Neutrophil (primary cell): Measurements from ENCODE around the gene SPATA6.

Experiments
- H3K27ac ChIP-seq: fragments of 200-600 bp; sonication (generic); 2 replicates; pipeline ENCODE4 v1.5.1; 2016; ENCODE audit warnings: mild to moderate bottlenecking, moderate library complexity
- H3K27me3 ChIP-seq: fragments of 200-600 bp; sonication (generic); 2 replicates; pipeline ENCODE4 v1.6.0; 2016; ENCODE audit warnings: mild to moderate bottlenecking
- H3K36me3 ChIP-seq: fragments of 200-600 bp; sonication (generic); 2 replicates; pipeline ENCODE4 v1.5.1; 2017
- H3K4me1 ChIP-seq, 2 experiments: fragments of 200-600 bp in 1 of 2; sonication (generic) in 1 of 2; 1 replicate in 1 of 2; 2 replicates in 1 of 2; pipeline versions ENCODE4 v1.5.1 to v1.6.1; 2013 to 2016; ENCODE audit warnings: low read depth in 1 of 2, low read length in 1 of 2, mild to moderate bottlenecking in 1 of 2, moderate library complexity in 1 of 2; ENCODE audit not compliant: control insufficient read depth in 1 of 2, insufficient read depth in 1 of 2
- H3K4me3 ChIP-seq, 2 experiments: fragments of 200-600 bp in 1 of 2; sonication (generic) in 1 of 2; 1 replicate in 1 of 2; 2 replicates in 1 of 2; pipeline ENCODE4 v1.5.1; 2013 to 2016; ENCODE audit warnings: low read depth in 1 of 2, low read length in 1 of 2, mild to moderate bottlenecking in 1 of 2, moderate library complexity in 1 of 2
- H3K9me3 ChIP-seq: fragments of 200-600 bp; sonication (generic); 2 replicates; pipeline ENCODE4 v1.5.1; 2016
- CTCF ChIP-seq: fragments of 200-600 bp; sonication (generic); IDR thresholded peaks from 2 replicates; pipeline ENCODE4 v1.5.1; 2016; ENCODE audit warnings: antibody characterized with exemption

The SPATA6 gene

DNA sequence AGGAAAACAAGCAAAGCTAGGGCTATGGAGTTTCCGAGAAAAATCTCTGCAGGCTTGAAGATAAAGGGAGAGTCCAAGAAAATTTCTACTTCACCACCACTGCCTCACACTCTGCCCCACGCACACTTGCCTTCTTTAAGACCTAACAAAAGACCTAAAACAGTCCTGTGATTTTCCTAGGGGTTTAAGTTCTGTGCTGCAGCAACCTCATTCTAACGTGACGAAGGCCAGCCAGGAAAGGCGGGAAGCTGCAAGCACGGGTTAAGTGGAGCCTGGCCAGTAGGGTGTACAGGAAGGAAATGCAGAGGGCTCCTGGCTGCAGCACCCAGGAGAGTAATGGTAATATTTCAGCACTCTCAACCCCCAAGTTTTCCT, 1.5 kb downstream of the SPATA6 start:
- Histone ChIP-seq H3K27me3 (peaks cover 22% of the 10 kb centered on the region), H3K4me1 (peaks cover 29 to 30% of the 10 kb centered on the region in 2 experiments), H3K9me3 (no peaks in the 10 kb centered on the region), H3K27ac (peak overlapping the region; percentile 26), H3K4me3 (no peak overlapping the region), H3K36me3 (no peaks in the 10 kb centered on the region)
- TF ChIP-seq CTCF = no peak

- Histone ChIP-seq H3K27ac (peak overlapping the region; percentile 26), H3K4me1 (peaks cover 29 to 30% of the 10 kb centered on the region in 2 experiments)
- no peak for TF ChIP-seq CTCF
Measured at GRCh38 chr1:48469616-48470480, 2.2 kb downstream of the SPATA6 start.

GRCh38 chr1:48466594-48466993, 5.4 kb downstream of the SPATA6 start:
- H3K4me1 ChIP-seq = peaks cover 19% of the 10 kb centered on the region in 2 experiments
- H3K27ac ChIP-seq = no peak overlapping the region
- no peak overlapping the region for H3K4me3 ChIP-seq
- H3K27me3 ChIP-seq = peaks cover 15% of the 10 kb centered on the region
- no peaks in the 10 kb centered on the region for H3K9me3 ChIP-seq
- TF ChIP-seq CTCF = no peak
- H3K36me3 ChIP-seq = no peaks in the 10 kb centered on the region

More at GRCh38 chr1:48469616-48470480, 2.2 kb downstream of the SPATA6 start:
- peaks cover 22% of the 10 kb centered on the region for H3K27me3 ChIP-seq
- no peaks in the 10 kb centered on the region for H3K9me3 ChIP-seq
- no peak overlapping the region for H3K4me3 ChIP-seq
- no peaks in the 10 kb centered on the region for H3K36me3 ChIP-seq

DNA sequence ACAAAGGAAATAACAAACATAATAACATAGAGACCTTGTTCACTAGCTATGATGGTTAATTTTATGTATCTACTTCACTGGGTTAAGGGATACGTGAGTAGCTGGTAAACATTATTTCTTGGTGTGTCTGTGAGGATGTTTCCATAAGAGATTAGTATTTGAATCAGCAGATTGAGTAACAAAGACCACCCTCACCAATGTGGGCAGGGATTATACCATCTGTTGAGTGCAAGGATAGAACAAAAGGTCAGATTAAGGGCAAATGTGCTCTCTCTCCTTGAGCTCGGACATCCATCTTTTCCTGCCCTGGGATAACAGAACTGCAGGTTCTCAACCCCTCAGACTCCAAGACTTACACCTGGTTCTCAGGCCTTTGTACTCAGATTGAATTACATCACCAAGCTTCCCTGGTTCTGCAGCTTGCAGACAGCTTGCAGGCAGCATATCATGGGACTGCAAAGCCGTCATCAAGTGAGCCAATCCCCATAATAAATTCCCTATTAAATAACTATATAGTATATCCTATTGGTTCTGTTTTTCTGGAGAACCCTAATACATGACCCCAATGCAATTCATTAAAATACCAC, 9.2 kb downstream of the SPATA6 start:
- Histone ChIP-seq H3K27me3 (no peaks in the 10 kb centered on the region), H3K4me3 (no peak overlapping the region), H3K36me3 (no peaks in the 10 kb centered on the region), H3K9me3 (no peaks in the 10 kb centered on the region), H3K4me1 (no peaks in the 10 kb centered on the region), H3K27ac (no peak overlapping the region)
- TF ChIP-seq CTCF = no peak

- H3K27me3 ChIP-seq = no peaks in the 10 kb centered on the region
- TF ChIP-seq CTCF = no peak
- H3K4me1 ChIP-seq = no peaks in the 10 kb centered on the region
- no peaks in the 10 kb centered on the region for H3K9me3 ChIP-seq
- no peak overlapping the region for H3K27ac ChIP-seq
- H3K36me3 ChIP-seq = no peaks in the 10 kb centered on the region
- no peak overlapping the region for H3K4me3 ChIP-seq
Measured at GRCh38 chr1:48450505-48450904, 21.5 kb downstream of the SPATA6 start.
